GM20000 (cell line): ENCODE results near the gene ADRA2B.

Experiments
- DNase-seq: peaks from one replicate; pipeline ENCODE4 v3.0.0; 2012; ENCODE audit warnings: low spot score
- TF ChIP-seq, protein P1 (sequence below): IDR thresholded peaks from 2 replicates; pipeline ENCODE4 v1.5.1; 2012; ENCODE audit warnings: mild to moderate bottlenecking, control low read depth; ENCODE audit errors: extremely low read depth, missing control alignments

Gene ADRA2B

DNA sequence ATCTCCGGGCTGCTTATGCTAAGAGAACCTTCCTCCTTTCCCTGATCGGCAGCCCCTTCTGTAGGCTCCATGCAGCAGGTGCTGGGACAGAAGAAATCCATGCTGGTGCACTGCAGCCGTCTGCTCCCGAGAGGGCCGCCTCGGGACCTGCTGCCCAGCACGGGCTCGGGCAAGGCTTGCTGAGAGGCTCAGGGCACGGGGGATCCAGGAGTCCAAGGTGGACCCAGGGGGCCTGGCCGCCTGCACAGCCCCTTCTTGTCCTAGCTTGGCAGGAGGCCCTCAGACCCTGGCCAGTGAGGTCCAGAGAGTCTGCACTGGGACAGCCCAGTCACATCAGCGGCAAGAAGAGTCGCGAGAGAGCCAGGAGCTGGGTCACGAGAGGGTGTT, 42.2 kb upstream of the ADRA2B start:
- TF ChIP-seq, protein P1, sequence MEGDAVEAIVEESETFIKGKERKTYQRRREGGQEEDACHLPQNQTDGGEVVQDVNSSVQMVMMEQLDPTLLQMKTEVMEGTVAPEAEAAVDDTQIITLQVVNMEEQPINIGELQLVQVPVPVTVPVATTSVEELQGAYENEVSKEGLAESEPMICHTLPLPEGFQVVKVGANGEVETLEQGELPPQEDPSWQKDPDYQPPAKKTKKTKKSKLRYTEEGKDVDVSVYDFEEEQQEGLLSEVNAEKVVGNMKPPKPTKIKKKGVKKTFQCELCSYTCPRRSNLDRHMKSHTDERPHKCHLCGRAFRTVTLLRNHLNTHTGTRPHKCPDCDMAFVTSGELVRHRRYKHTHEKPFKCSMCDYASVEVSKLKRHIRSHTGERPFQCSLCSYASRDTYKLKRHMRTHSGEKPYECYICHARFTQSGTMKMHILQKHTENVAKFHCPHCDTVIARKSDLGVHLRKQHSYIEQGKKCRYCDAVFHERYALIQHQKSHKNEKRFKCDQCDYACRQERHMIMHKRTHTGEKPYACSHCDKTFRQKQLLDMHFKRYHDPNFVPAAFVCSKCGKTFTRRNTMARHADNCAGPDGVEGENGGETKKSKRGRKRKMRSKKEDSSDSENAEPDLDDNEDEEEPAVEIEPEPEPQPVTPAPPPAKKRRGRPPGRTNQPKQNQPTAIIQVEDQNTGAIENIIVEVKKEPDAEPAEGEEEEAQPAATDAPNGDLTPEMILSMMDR, result no peak
- DNase-seq, result no peak

DNA sequence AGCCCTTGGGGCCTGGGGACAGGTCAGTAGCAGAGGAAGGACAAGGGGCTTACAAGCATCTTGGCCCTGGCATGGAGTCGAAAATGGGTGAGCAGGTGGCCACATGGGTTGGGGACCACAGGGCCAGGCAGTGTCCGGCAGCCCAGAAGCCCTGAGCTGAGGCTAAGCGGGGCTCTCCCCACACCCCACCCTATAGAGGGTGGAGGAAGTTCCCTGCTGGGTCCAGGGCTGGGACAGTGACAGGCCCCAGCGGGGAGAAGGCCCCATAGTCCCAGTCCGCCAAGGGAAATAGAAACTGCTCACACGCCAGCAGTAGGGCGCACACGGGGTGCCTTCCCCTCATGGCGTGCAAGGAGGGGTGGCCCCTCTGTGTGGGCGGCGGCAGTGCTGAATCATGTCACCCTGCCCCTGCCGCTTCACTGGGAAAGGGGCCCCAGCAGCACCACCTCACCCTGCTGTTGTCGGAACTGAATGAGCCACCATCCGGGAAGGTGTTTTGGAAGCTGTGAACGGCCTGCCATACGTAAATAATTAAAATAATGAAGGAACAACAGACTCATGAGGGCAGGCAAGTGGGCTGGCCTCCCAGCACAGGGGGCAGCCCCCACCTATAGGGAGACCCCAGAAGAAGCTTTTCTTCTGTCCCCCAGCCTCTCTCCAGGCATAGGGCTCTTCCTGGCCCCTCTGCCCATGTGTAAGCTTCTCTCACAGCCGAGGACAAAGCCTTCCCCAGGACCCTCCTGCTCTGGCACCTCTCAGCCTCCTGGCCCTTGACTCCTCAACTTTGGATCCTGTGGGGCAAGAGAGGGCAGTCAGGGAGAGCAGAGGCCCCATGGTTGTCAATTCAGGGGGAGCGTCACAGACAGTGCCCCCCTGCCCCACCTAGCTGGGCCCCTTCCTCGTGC, 41.5 kb upstream of the ADRA2B start:
- peak; percentile 75 for DNase-seq

DNA sequence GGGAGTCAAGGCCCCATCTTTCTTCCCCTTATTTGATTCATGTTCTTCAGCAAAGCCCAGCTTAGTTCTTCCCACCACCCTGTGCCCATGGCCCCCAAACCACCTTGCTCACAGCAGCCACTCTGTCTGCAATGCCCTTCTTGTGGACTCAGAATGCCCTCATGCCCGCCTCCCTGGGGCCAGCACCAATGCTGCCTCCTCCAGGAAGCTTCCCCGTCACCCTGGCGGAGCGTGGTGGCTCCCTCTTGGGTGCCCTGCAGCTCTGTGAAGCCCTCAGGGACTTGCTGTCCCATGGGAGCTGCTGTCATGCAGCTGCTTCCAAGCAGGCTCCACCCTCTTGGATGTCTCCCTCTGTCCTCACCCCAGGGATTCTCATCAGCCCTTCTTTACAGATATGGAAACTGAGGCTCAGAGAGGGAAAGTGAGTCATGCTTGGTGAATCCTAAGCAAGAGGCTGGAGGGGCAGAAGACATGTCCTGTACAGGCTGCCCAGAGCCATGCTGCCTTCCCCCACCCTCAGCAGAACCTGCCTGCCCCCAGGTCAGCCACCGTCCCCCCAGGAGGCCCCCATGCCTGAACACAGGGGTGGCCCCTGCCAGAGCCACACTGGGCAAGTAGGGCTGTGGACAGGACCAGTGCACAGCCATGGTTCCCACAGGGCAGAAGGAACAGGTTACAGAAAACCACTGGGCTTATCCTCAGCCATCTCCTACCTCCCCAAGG, 40.7 kb upstream of the ADRA2B start:
- peak; percentile 45 for DNase-seq

More for the DNA sequence above, 41.5 kb upstream of the ADRA2B start:
- TF ChIP-seq, protein P1, result no peak

DNA sequence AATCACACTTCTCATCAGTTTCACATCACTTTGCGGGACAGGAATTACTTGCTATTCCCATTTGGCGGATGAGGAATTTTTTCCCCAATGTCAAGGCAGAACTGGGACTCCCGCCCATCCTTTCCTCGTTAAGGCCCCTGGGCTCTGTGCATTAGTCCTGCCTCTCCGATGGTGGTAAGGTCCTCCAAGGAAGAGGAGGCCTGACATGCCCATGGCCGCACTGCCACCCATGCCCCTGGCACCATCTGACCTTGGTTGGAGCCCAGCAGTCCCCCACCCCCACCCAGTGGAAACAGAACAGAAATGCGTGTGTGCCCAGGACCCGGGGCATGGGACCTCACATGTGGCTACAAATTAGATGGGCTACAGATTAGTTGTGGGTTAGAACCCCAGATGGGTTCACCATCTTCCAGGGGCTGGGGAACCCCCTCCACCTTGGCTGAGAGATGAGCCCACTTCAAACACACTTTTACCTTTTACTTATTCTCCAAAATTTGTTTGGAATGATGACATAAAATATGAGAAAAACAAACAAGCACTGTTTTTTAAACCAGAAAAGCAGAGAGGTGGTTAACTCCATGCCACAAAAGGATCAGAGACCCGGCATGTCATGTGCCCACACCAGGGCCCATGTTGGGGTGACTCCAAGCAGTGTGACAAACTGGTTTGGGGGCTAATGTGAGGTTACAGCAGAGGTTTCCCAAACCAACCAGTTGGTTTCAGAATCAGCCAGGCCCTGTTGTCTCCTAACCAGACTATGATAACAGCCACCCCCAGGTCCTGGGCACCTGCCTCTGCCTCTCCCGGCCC, 39.8 kb upstream of the ADRA2B start:
- DNase-seq, result peak; percentile 22
- TF ChIP-seq, protein P1, result no peak

More for the DNA sequence above, 40.7 kb upstream of the ADRA2B start:
- TF ChIP-seq, protein P1, result no peak

DNA sequence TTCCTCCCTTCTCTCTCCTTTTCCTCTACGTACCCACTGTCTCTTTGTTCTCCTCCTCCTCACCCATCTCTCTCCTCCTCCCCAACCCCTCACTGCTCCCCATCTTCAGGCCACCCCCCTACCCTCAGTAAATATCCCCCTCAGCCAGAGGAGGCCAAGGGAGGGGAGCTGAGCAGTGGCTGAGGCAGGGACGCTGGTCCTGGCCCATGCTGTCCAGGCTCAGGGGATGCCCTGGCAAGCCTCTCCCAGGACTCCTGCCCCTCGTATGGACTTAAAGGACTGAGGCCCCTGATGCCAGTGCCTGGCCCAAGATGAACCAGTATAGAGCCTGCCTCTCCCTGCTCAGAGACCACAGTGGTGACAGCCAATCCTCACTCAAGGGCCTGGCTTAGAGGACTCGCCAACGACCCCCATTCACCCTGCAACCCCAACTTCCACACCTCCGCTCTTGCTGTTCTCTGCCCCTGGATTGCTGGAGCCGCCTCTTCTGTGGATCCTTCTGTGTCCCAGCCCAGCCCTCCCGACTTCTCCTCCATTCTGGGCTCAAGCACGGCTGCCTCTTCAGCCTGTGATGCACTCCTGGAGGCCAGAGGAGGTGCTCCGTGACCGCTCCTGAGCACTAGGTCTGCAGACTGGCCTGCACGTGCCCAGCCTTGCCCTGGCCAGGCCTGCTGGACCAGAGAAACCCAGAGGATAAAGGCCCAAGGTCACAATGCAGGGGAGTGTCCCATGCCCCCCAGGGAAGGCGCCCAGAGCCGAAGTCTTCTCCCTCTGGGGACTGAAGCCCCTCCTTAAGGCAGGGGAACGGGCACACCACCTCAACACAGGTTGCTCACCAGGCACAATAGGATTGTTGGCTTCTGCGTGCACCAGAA, 38.4 kb upstream of the ADRA2B start:
- no peak for DNase-seq
- TF ChIP-seq, protein P1, result no peak

DNA sequence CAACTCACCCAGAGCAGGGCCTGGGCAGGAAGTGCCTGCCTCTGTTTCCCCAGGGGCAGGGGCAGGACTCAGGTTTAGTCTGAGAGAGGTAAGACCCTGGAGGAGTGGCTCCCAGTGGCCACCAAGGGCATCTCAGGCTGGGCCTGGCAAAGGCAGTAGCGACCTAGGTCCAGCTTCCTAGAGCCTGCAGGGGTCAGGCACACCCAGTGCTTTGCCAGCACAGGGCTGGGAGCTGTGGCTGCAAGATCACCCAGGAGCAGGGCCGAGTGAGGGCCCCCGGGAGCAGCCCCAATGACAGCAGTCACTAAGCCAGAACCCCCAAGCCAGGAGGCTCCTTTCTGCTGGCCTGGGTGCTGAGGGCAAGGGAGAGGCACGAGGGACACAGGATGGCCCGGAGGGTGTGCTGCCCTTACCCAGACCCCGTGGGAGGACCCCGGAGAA, 37.6 kb upstream of the ADRA2B start:
- TF ChIP-seq, protein P1, result no peak
- DNase-seq, result no peak
